CD4-positive, alpha-beta T cell treated with Interleukin-4 for 1 hour (primary cell): ENCODE data around the gene IPO4.

Experiments used
- DNase-seq, 2 donors: peaks; one replicate each; pipeline ENCODE4 v3.0.0-alpha.2; 2020 to 2022

IPO4 gene

GRCh38 chr14:24194186-24194872, 5.7 kb upstream of the IPO4 start:
- DNase-seq, result no peak

- no peak for DNase-seq
Measured at GRCh38 chr14:24192933-24193332, 4.3 kb upstream of the IPO4 start.

GRCh38 chr14:24190416-24190815, 1.8 kb upstream of the IPO4 start:
- DNase-seq, result no peak

GRCh38 chr14:24189460-24189859, 844 bp upstream of the IPO4 start:
- no peak for DNase-seq

- DNase-seq, result no peak
Measured at GRCh38 chr14:24189059-24189375, 401 bp upstream of the IPO4 start.

GRCh38 chr14:24187539-24187915, 1.1 kb downstream of the IPO4 start:
- DNase-seq, result no peak

- DNase-seq, result no peak
Measured at GRCh38 chr14:24186831-24187538, 1.6 kb downstream of the IPO4 start.

- no peak for DNase-seq
Measured at GRCh38 chr14:24185741-24186140, 2.9 kb downstream of the IPO4 start.

GRCh38 chr14:24185026-24185425, 3.6 kb downstream of the IPO4 start:
- DNase-seq, result no peak

- no peak for DNase-seq
Measured at GRCh38 chr14:24184104-24184970, 4.3 kb downstream of the IPO4 start.

- DNase-seq, result no peak
Measured at GRCh38 chr14:24183014-24183481, 5.6 kb downstream of the IPO4 start.

GRCh38 chr14:24182110-24182882, 6.3 kb downstream of the IPO4 start:
- no peak for DNase-seq

- no peak for DNase-seq
Measured at GRCh38 chr14:24181371-24182077, 7.1 kb downstream of the IPO4 start.

GRCh38 chr14:24179961-24180796, 8.4 kb downstream of the IPO4 start:
- no peak for DNase-seq

GRCh38 chr14:24179294-24179960, 9.2 kb downstream of the IPO4 start:
- no peak for DNase-seq

- no peak for DNase-seq
Measured at GRCh38 chr14:24178399-24179178, 10.0 kb downstream of the IPO4 start.

- no peak for DNase-seq
Measured at GRCh38 chr14:24177891-24178290, 10.7 kb downstream of the IPO4 start.

- no peak for DNase-seq
Measured at GRCh38 chr14:24177041-24177825, 11.4 kb downstream of the IPO4 start.

- no peak for DNase-seq
Measured at GRCh38 chr14:24176599-24176998, 12.0 kb downstream of the IPO4 start.
